Activated T-helper 17 cell treated with anti-CD3 and anti-CD28 coated beads, Interleukin-2, amount 50 U/mL, for 72 hours (primary cell): ENCODE data around the gene SLFN5. TPM values are rescaled to one million over a fixed set of nuclear protein-coding genes. Genes with fewer than 3 reads are reported as not detected.

Source experiments
- ATAC-seq: fragments of 150-1000 bp; cut with Tn5 transposase; replicated peaks from 2 replicates; pipeline ENCODE4 v1.10.0; 2021; ENCODE audit warnings: mild to moderate bottlenecking, moderate library complexity
- H3K27ac Mint-ChIP-seq: one replicate; pipeline ENCODE4 v1.8.0; 2022; ENCODE audit warnings: mixed read lengths
- H3K27me3 Mint-ChIP-seq: one replicate; pipeline ENCODE4 v1.8.0; 2022; ENCODE audit warnings: mixed read lengths
- H3K36me3 Mint-ChIP-seq: one replicate; pipeline ENCODE4 v1.8.0; 2022; ENCODE audit warnings: low read depth, mild to moderate bottlenecking, mixed read lengths
- H3K4me1 Mint-ChIP-seq: one replicate; pipeline ENCODE4 v1.8.0; 2022; ENCODE audit warnings: mixed read lengths
- H3K4me3 Mint-ChIP-seq: one replicate; pipeline ENCODE4 v1.8.0; 2022; ENCODE audit warnings: mild to moderate bottlenecking, mixed read lengths
- H3K9me3 Mint-ChIP-seq: one replicate; pipeline ENCODE4 v1.8.0; 2022; ENCODE audit warnings: mixed read lengths
- total RNA-seq, 2 donors: library from RNA; stranded (reverse); gene quantifications; one replicate each; pipeline ENCODE4 v1.2.3, GENCODE V29; 2022

Gene SLFN5
- total RNA-seq, 2 donors from 2014 or later = 31.3 to 45.6 TPM

GRCh38 chr17:35322749-35323148 is 79.9 kb downstream of the SLFN5 start:
- no peaks in the 10 kb centered on the region for H3K4me1 Mint-ChIP-seq
- ATAC-seq = no peak
- peaks cover 10% of the 10 kb centered on the region for H3K9me3 Mint-ChIP-seq
- no peak overlapping the region for H3K27ac Mint-ChIP-seq
- H3K4me3 Mint-ChIP-seq = no peak overlapping the region
- peaks cover 20% of the 10 kb centered on the region for H3K36me3 Mint-ChIP-seq
- no peaks in the 10 kb centered on the region for H3K27me3 Mint-ChIP-seq

Other genes with a start within 250 kb of the SLFN5 start
- 10 to 100 TPM; 32.9 to 51.1 TPM for gene RFFL, start 179.4 kb upstream of the SLFN5 start, total RNA-seq
- 10 to 100 TPM; 23.9 to 36.6 TPM for gene RAD51D, start 123.2 kb upstream of the SLFN5 start, total RNA-seq
- not detected for gene FNDC8, start 121.5 kb upstream of the SLFN5 start, total RNA-seq
- 10 to 100 TPM; 15.8 to 38.9 TPM for gene NLE1, start 100.8 kb upstream of the SLFN5 start, total RNA-seq
- not detected for gene UNC45B, start 95.3 kb upstream of the SLFN5 start, total RNA-seq
- not detected for gene SLC35G3, start 48.7 kb upstream of the SLFN5 start, total RNA-seq
- 100 to 1,000 TPM in 1 of 2 donors, 10 to 100 TPM in 1; 77.5 to 112 TPM for gene SLFN11, start 130.5 kb downstream of the SLFN5 start, total RNA-seq
- 10 to 100 TPM; 10.4 to 13.5 TPM for gene SLFN12, start 189.4 kb downstream of the SLFN5 start, total RNA-seq
- gene SLFN13, start 205.7 kb downstream of the SLFN5 start, total RNA-seq = 10 to 100 TPM; 38.2 to 58.6 TPM